K562 (cell line): Measurements from ENCODE around the gene ZNF195. TPM values are rescaled to one million over a fixed set of nuclear protein-coding genes. Genes with fewer than 3 reads are reported as not detected.

Experiments used
- AFF4 ChIP-seq: sonication (generic); formaldehyde crosslinking; IDR thresholded peaks from 2 replicates; pipeline ENCODE4 v1.8.0; 2023; ENCODE audit warnings: mild to moderate bottlenecking, missing genetic modification reagents
- BRD9 ChIP-seq: fragments of 450-650 bp; IDR thresholded peaks from 2 replicates; pipeline ENCODE4 v1.6.1; 2018; ENCODE audit warnings: low read depth; ENCODE audit not compliant: partially characterized antibody
- BRF2 ChIP-seq: IDR thresholded peaks from 3 replicates; pipeline ENCODE4 v1.6.1; 2011; ENCODE audit warnings: borderline replicate concordance, mild to moderate bottlenecking; ENCODE audit not compliant: insufficient read length, insufficient read depth
- C11orf30 ChIP-seq: fragments of 450-650 bp; IDR thresholded peaks from 2 replicates; pipeline ENCODE4 v1.6.1; 2016; ENCODE audit warnings: low read depth, mild to moderate bottlenecking
- CREB5 ChIP-seq: fragments of 250-450 bp; sonication (Bioruptor Pico); IDR thresholded peaks from 2 replicates; pipeline ENCODE4 v1.5.0; 2020; ENCODE audit warnings: mild to moderate bottlenecking
- MAZ ChIP-seq, 2 experiments: fragments of 450-650 bp in 1 of 2; sonication (generic) in 1 of 2; formaldehyde crosslinking; IDR thresholded peaks in 1 of 2; conservative IDR thresholded peaks in 1 of 2; 2 replicates each; pipeline versions ENCODE4 v1.4.0 to v1.5.0; 2020; ENCODE audit warnings: mild to moderate bottlenecking in 1 of 2, missing genetic modification reagents in 1 of 2
- MTA1 ChIP-seq: fragments of 450-650 bp; IDR thresholded peaks from 2 replicates; pipeline ENCODE4 v1.6.1; 2017; ENCODE audit warnings: borderline replicate concordance
- PCBP2 ChIP-seq: fragments of 200-400 bp; formaldehyde crosslinking; IDR thresholded peaks from 2 replicates; pipeline ENCODE4 v1.6.1; 2018; ENCODE audit warnings: low read length, low read depth, mild to moderate bottlenecking, moderate library complexity; ENCODE audit not compliant: poor library complexity, severe bottlenecking
- RBM15 ChIP-seq: fragments of 200-400 bp; formaldehyde crosslinking; IDR thresholded peaks from 2 replicates; pipeline ENCODE4 v1.6.1; 2018; ENCODE audit warnings: mild to moderate bottlenecking, low read length, moderate library complexity; ENCODE audit not compliant: insufficient read depth
- SRSF9 ChIP-seq: fragments of 200-400 bp; formaldehyde crosslinking; IDR thresholded peaks from 2 replicates; pipeline ENCODE4 v1.6.1; 2017; ENCODE audit warnings: low read depth, low read length, borderline replicate concordance
- TBL1XR1 ChIP-seq, 2 experiments: IDR thresholded peaks; 2 replicates each; pipeline ENCODE4 v1.6.1; 2012; ENCODE audit warnings: improper control_type of control experiment in 2 of 2, low read length in 2 of 2, mild to moderate bottlenecking in 1 of 2
- ZBTB26 ChIP-seq: fragments of 450-650 bp; formaldehyde crosslinking; IDR thresholded peaks from 2 replicates; pipeline ENCODE4 v1.4.0; 2022; ENCODE audit warnings: missing genetic modification characterization
- ZBTB7A ChIP-seq: IDR thresholded peaks from 2 replicates; pipeline ENCODE4 v1.6.1; 2011; ENCODE audit warnings: low read depth, mild to moderate bottlenecking, low read length, moderate library complexity, borderline replicate concordance; ENCODE audit not compliant: control insufficient read depth
- ZFP91 ChIP-seq: sonication (generic); formaldehyde crosslinking; IDR thresholded peaks from 2 replicates; pipeline ENCODE4 v1.8.0; 2022; ENCODE audit warnings: mild to moderate bottlenecking, missing genetic modification reagents
- ZNF239 ChIP-seq: fragments of 250-450 bp; sonication (Bioruptor Pico); IDR thresholded peaks from 2 replicates; pipeline ENCODE4 v1.4.0; 2020; ENCODE audit warnings: mild to moderate bottlenecking
- ZNF280B ChIP-seq: fragments of 250-450 bp; sonication (Bioruptor Pico); IDR thresholded peaks from 2 replicates; pipeline ENCODE4 v1.5.1; 2021; ENCODE audit warnings: mild to moderate bottlenecking
- ZNF324 ChIP-seq: fragments of 250-450 bp; sonication (Bioruptor Pico); IDR thresholded peaks from 2 replicates; pipeline ENCODE4 v1.4.0; 2020; ENCODE audit warnings: mild to moderate bottlenecking
- polyA plus RNA-seq, 8 experiments: library from polyadenylated mRNA; depleted of rRNA in 4 of 8; stranded (reverse) in 5 of 8; unstranded in 3 of 8; fragments of >200 nt; fragmentation: Nextera tagmentation in 2 of 8; fragmentation: Illumina TruSeq in 1 of 8; extraction: Ambion mirVana in 2 of 8; extraction: Trizol in 1 of 8; gene quantifications; 2 replicates each; pipeline versions ENCODE4 v1.2.1 to v1.2.3, GENCODE V29; 2011 to 2014; ENCODE audit warnings: inconsistent platforms in 1 of 8, missing spikeins in 1 of 8
- total RNA-seq, 7 experiments: library from RNA; depleted of rRNA in 6 of 7; stranded (reverse); fragments of >200 nt in 6 of 7; fragmentation: Illumina TruSeq in 2 of 7; extraction: Trizol in 2 of 7; gene quantifications; 2 replicates each; pipeline versions ENCODE4 v1.2.1 to v1.2.3, GENCODE V29; 2011 to 2021; ENCODE audit warnings: low replicate concordance in 1 of 7

Gene ZNF195
- total and polyA plus RNA-seq, 9 of the 15 experiments (the other 6 are each of a cell fraction or from before 2014, with no cell fraction given): 42.1 to 75.5 (median 60.4) TPM

- no peak for TF ChIP-seq CREB5 (CRISPR knock-in tag)
- no peak for TF ChIP-seq RBM15
- TF ChIP-seq MAZ (CRISPR knock-in tag; conservative IDR thresholded peaks at IDR 0.05 in 1 of 2, IDR thresholded peaks at IDR 0.05 in 1 of 2): 0 out of 4 replicates have a peak, but pooled peaks of 1 of the 2 experiments have one; percentile 33
- TF ChIP-seq SRSF9: no peak
- peak; percentile 30; the same call in 1 of the 2 replicates for TF ChIP-seq ZNF324 (CRISPR knock-in tag)
- no peak for TF ChIP-seq PCBP2
- TF ChIP-seq C11orf30: no peak
- no peak for TF ChIP-seq ZBTB26 (CRISPR knock-in tag)
- TF ChIP-seq TBL1XR1 (IDR thresholded peaks at IDR 0.05; ENCODE audit: low read length in 2 of 2): 0 out of 4 replicates have a peak, but pooled peaks of 1 of the 2 experiments have one; percentile 21
- no peak for TF ChIP-seq ZFP91
- no peak for TF ChIP-seq ZBTB7A
- TF ChIP-seq ZNF280B (CRISPR knock-in tag): no peak
- TF ChIP-seq MTA1: no peak
- TF ChIP-seq BRD9: no peak
- no peak for TF ChIP-seq ZNF239
- no peak for TF ChIP-seq AFF4 (CRISPR knock-in tag)
- no peak for TF ChIP-seq BRF2
Observed at GRCh38 chr11:3340025-3340424, 38.9 kb downstream of the ZNF195 start (continued).
